Measurements from ENCODE around the gene MIPOL1. TPM values are rescaled to one million over a fixed set of nuclear protein-coding genes. Genes with fewer than 3 reads are reported as not detected.

Gene MIPOL1
- total RNA-seq, 2 donors from 2014 or later, result 0.23 TPM; not detected in 1

DNA sequence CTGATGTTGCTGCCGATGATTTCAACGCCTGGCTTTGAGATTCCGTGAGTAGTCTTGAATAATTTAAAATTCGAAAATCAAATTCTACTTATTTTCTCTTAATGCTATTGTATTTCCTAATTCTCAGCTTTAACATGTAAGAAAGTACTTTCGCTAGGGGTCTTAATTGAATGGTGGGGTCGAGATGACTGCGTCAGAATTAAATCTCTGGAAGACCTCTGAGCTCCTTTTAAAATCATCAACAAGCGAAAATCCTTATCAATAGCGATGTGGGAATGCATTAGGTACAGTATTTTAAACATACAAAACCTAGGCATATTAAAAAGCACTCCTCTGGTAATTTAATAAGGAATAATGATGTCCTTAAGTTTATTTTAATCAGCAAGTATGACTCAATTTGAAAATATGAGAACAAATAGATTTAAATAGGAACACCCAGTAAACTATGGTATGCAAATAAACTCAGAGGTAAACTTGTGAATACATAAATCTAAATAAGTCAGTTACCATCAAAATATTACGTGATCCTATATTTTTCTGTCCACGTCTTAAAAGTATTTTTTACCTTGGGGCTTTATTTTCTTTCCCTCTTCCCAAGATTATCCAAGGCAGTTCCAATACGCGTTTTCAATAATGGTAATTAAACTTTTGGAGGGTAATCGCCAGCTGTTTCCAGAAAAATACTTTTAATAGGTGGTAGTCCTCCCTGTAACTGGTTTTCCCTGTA, 395.9 kb downstream of the MIPOL1 start:
- DNase-seq (ENCODE audit: low spot score in 2 of 2) (no peak), ATAC-seq (no peak)
- H3K27ac Mint-ChIP-seq, result peak overlapping the region in 1 of 2 donors; percentile 73
- H3K36me3 Mint-ChIP-seq, result peaks cover 47 to 60% of the 10 kb centered on the region in 2 donors
- H3K9me3 Mint-ChIP-seq, result peaks cover 16 to 28% of the 10 kb centered on the region in 2 donors

DNA sequence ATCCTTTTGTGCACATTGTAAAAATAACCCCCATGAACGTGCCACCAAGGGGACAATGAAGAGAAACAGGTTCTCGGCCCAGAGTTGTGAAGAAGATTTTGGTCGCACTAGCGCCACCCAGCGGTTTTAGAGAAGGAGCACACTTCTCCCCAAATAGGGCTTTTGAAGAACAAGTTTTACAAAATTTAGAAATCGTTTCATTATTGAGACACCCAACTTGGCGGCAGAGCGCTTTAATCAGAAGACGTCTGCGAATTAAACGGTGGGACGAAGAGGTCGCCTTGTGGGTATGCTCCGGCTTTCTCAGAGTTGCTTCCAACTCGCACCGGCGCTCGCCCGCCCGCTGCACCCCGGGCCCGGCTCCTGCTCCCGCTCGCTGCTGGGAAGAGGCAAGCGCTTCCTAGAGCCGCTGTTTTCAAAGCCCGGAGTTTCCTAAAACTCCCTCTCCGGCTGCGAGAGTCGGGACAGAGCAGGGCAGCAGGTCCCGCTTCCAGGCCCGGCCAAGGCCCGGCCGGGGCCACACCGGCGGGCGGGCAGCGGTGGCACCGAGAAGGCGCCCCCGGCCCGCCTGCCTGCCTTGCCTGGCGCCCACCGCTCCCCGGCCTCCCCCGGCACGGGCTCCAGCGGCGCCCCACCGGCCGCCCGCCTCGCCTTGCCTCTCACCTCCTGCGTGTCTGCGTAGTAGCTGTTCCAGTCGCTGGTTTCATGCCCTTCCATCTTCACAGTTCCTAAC, 396.7 kb downstream of the MIPOL1 start:
- Mint-ChIP-seq H3K27ac (peak overlapping the region in 1 of 2 donors; percentile 73), H3K36me3 (peaks cover 47 to 60% of the 10 kb centered on the region in 2 donors), H3K9me3 (peaks cover 9 to 26% of the 10 kb centered on the region in 2 donors)
- ATAC-seq (no peak), DNase-seq (ENCODE audit: low spot score in 2 of 2) (peak in 1 of 2 donors; percentile 62)

- ATAC-seq (peak in 1 of 2 donors; percentile 21), DNase-seq (ENCODE audit: low spot score in 2 of 2) (no peak)
- peaks cover 8 to 26% of the 10 kb centered on the region in 2 donors for H3K9me3 Mint-ChIP-seq
- H3K27ac Mint-ChIP-seq, result peak within 1 kb of the TSS; percentile 50 to 92
- peaks cover 45 to 57% of the 10 kb centered on the region in 2 donors for H3K36me3 Mint-ChIP-seq
Observed at GRCh38 chr14:37594971-37595808, 397.5 kb downstream of the MIPOL1 start, which contains the start of the genes FOXA1 and TTC6. Gene FOXA1 (minus strand): TSS chr14:37595249. CDS start chr14:37594972, 277 bp downstream. Gene TTC6 (plus strand): TSS chr14:37595629. CDS start chr14:37622065, 26,436 bp downstream.

- Mint-ChIP-seq H3K36me3 (peaks cover 41 to 49% of the 10 kb centered on the region in 2 donors), H3K9me3 (peaks cover 8 to 24% of the 10 kb centered on the region in 2 donors), H3K27ac (peak overlapping the region; percentile 50 to 92)
- peak; percentile 94 to 95 for ATAC-seq
- DNase-seq (ENCODE audit: low spot score in 2 of 2), result peak in 1 of 2 donors; percentile 68
Observed at GRCh38 chr14:37595809-37596621, 398.3 kb downstream of the MIPOL1 start.

GRCh38 chr14:37596790-37597472, 399.2 kb downstream of the MIPOL1 start:
- DNase-seq (ENCODE audit: low spot score in 2 of 2) (no peak), ATAC-seq (no peak)
- Mint-ChIP-seq H3K9me3 (peaks cover 5 to 24% of the 10 kb centered on the region in 2 donors), H3K36me3 (peaks cover 36 to 49% of the 10 kb centered on the region in 2 donors), H3K27ac (no peak overlapping the region)

- ATAC-seq (no peak), DNase-seq (ENCODE audit: low spot score in 2 of 2) (no peak)
- H3K36me3 Mint-ChIP-seq, result peaks cover 35 to 45% of the 10 kb centered on the region in 2 donors
- H3K27ac Mint-ChIP-seq, result no peak overlapping the region
- peaks cover 5 to 21% of the 10 kb centered on the region in 2 donors for H3K9me3 Mint-ChIP-seq
Observed at GRCh38 chr14:37597538-37597913, 399.8 kb downstream of the MIPOL1 start.

- ATAC-seq (no peak), DNase-seq (ENCODE audit: low spot score in 2 of 2) (no peak)
- H3K27ac Mint-ChIP-seq, result no peak overlapping the region
- peaks cover 9 to 16% of the 10 kb centered on the region in 2 donors for H3K9me3 Mint-ChIP-seq
- H3K36me3 Mint-ChIP-seq, result peaks cover 35 to 45% of the 10 kb centered on the region in 2 donors
Observed at GRCh38 chr14:37597914-37598746, 400.4 kb downstream of the MIPOL1 start.

DNA sequence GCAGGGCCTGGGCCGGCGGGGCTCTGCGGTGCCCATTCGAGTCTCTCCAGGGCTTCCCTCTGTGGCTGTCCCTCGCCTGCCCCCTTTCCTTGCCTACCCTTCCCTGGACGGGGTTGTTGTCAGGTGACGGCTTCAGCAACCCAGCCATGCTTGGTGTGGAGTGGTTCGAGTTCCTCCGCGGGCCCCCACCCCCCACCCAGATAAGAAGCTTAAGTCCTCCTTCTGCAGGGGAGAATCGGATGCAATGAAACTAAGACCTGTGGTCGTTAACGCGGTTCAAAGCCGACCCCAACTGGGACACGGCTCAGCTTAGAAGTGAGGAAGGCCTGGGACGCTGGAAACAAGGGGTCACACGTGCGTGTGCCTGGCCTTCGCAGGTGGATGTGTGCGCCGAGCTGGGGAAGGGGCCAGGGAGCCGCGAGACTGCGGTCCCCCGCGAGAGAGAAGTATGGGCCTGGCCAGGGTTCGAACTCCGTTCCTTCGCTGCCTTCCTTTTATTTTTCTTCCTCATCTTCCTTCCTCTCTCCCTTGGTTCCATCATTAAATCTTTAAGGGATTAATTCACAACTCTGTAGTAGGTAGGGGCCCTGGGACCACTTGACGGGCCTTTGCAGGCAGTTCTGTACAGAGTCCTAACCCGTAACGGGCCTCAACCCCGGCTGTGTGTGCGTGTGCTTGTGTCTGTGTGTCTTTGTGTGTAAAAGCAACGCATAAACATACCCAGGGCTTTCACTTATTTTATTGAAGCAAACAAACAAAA, 401.2 kb downstream of the MIPOL1 start:
- ATAC-seq, result no peak
- Mint-ChIP-seq H3K27ac (peak overlapping the region in 1 of 2 donors; percentile 92), H3K36me3 (peaks cover 34 to 50% of the 10 kb centered on the region in 2 donors), H3K9me3 (peaks cover 8 to 16% of the 10 kb centered on the region in 2 donors)
- DNase-seq (ENCODE audit: low spot score in 2 of 2), result no peak

GRCh38 chr14:37599507-37600368, 402.0 kb downstream of the MIPOL1 start:
- H3K27ac Mint-ChIP-seq, result peak overlapping the region in 1 of 2 donors; percentile 92
- ATAC-seq (no peak), DNase-seq (ENCODE audit: low spot score in 2 of 2) (no peak)
- peaks cover 27 to 48% of the 10 kb centered on the region in 2 donors for H3K36me3 Mint-ChIP-seq
- H3K9me3 Mint-ChIP-seq, result peaks cover 4 to 12% of the 10 kb centered on the region in 2 donors

GRCh38 chr14:37600880-37601741, 403.4 kb downstream of the MIPOL1 start:
- H3K36me3 Mint-ChIP-seq, result peaks cover 26 to 43% of the 10 kb centered on the region in 2 donors

GRCh38 chr14:37601865-37602264, 404.1 kb downstream of the MIPOL1 start:
- DNase-seq (ENCODE audit: low spot score in 2 of 2) (no peak), ATAC-seq (no peak)
- Mint-ChIP-seq H3K36me3 (peaks cover 19 to 44% of the 10 kb centered on the region in 2 donors), H3K27ac (no peak overlapping the region), H3K9me3 (peaks cover 4 to 14% of the 10 kb centered on the region in 2 donors)

More at GRCh38 chr14:37600880-37601741, 403.4 kb downstream of the MIPOL1 start:
- ATAC-seq, result no peak
- no peak for DNase-seq (ENCODE audit: low spot score in 2 of 2)
- H3K9me3 Mint-ChIP-seq, result peaks cover 4 to 13% of the 10 kb centered on the region in 2 donors
- H3K27ac Mint-ChIP-seq, result no peak overlapping the region
